Measurements from ENCODE around the gene CPA1.

- TF ChIP-seq CTCF (tag by site-specific recombination; IDR thresholded peaks at IDR 0.05), result no peak
- no peak for TF ChIP-seq ZNF138 (tag by site-specific recombination; IDR thresholded peaks at IDR 0.05; ENCODE audit: borderline replicate concordance)
- no peak for TF ChIP-seq ZNF561 (tag by site-specific recombination; IDR thresholded peaks at IDR 0.05; ENCODE audit: borderline replicate concordance)
- no peak for TF ChIP-seq ZNF558 (tag by site-specific recombination; IDR thresholded peaks at IDR 0.05)
- TF ChIP-seq ZNF2 (tag by site-specific recombination; IDR thresholded peaks at IDR 0.05), result no peak
- no peak for TF ChIP-seq ZNF521 (tag by site-specific recombination; IDR thresholded peaks at IDR 0.05)
- TF ChIP-seq YY1 (tag by site-specific recombination; IDR thresholded peaks at IDR 0.05), result no peak
These were observed 21.8 kb upstream of the CPA1 start for GRCh38 chr7:130358471-130358870.

Measured in HEK293 (cell line).